D721Med (cell line): ENCODE data around the gene COBL.

Source experiments
- DNase-seq: peaks from one replicate; pipeline ENCODE4 v3.0.0; 2011; ENCODE audit warnings: low spot score; ENCODE audit not compliant: insufficient read length
- FAIRE-seq: peaks from 2 replicates; lab custom pipeline; 2011; peaks lifted over from hg19 to GRCh38; lab: Jason Lieb, UNC
- CTCF ChIP-seq: IDR thresholded peaks from 2 replicates; pipeline ENCODE4 v1.5.1; 2012; ENCODE audit warnings: mild to moderate bottlenecking, control low read depth; ENCODE audit not compliant: insufficient read depth; ENCODE audit errors: missing control alignments

COBL gene

GRCh38 chr7:51189777-51190176 is 126.8 kb downstream of the COBL start:
- TF ChIP-seq CTCF, result no peak
- no peak for FAIRE-seq
- DNase-seq, result no peak

- no peak for DNase-seq
- TF ChIP-seq CTCF, result no peak
- FAIRE-seq, result no peak
Measured at GRCh38 chr7:51188987-51189386, 127.6 kb downstream of the COBL start.

- DNase-seq (peak; percentile 46), FAIRE-seq (no peak)
- TF ChIP-seq CTCF, result peak; percentile 14
Measured at GRCh38 chr7:51187941-51188340, 128.7 kb downstream of the COBL start.

GRCh38 chr7:51186531-51186930 is 130.1 kb downstream of the COBL start:
- no peak for FAIRE-seq

GRCh38 chr7:51182636-51183166 is 133.9 kb downstream of the COBL start:
- FAIRE-seq (no peak), DNase-seq (no peak)
- TF ChIP-seq CTCF, result no peak

More at GRCh38 chr7:51186531-51186930, 130.1 kb downstream of the COBL start:
- no peak for TF ChIP-seq CTCF
- no peak for DNase-seq

GRCh38 chr7:51180092-51180491 is 136.5 kb downstream of the COBL start:
- TF ChIP-seq CTCF, result no peak
- DNase-seq, result no peak
- no peak for FAIRE-seq

- FAIRE-seq, result no peak
- TF ChIP-seq CTCF, result no peak
- DNase-seq, result no peak
Measured at GRCh38 chr7:51175992-51176388, 140.6 kb downstream of the COBL start.
